ENCODE data around the gene BTN2A1. TPM values are rescaled to one million over a fixed set of nuclear protein-coding genes. Genes with fewer than 3 reads are reported as not detected.

Gene BTN2A1
- total RNA-seq, 4 donors from 2014 or later: 6.2 to 9.7 (median 8.1) TPM

DNA sequence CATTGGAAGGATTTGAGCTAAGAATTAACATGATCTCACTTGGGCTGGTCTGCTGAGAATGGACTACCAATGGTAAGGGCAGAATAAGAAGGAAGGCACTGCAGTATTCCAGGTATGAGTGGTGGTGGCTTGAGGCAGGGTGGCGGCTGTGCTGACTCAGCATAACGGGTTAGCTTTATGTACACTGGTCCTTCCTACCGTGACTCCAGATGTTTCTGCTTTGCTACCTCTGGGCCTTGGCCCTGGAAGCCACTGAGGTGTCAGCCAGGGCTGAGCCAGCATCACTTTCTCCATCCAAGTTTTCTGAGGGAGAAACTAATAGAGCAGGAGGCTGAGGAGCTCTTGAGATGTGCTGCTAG is 30.3 kb upstream of the BTN2A1 start:
- Histone ChIP-seq H3K4me3 (no peak overlapping the region), H3K36me3 (peaks cover 0 to 15% of the 10 kb centered on the region in 2 donors), H3K9me3 (no peaks in the 10 kb centered on the region), H3K27ac (no peak overlapping the region), H3K27me3 (no peaks in the 10 kb centered on the region), H3K4me1 (peaks cover 0 to 10% of the 10 kb centered on the region in 2 donors)
- TF ChIP-seq, protein P1, sequence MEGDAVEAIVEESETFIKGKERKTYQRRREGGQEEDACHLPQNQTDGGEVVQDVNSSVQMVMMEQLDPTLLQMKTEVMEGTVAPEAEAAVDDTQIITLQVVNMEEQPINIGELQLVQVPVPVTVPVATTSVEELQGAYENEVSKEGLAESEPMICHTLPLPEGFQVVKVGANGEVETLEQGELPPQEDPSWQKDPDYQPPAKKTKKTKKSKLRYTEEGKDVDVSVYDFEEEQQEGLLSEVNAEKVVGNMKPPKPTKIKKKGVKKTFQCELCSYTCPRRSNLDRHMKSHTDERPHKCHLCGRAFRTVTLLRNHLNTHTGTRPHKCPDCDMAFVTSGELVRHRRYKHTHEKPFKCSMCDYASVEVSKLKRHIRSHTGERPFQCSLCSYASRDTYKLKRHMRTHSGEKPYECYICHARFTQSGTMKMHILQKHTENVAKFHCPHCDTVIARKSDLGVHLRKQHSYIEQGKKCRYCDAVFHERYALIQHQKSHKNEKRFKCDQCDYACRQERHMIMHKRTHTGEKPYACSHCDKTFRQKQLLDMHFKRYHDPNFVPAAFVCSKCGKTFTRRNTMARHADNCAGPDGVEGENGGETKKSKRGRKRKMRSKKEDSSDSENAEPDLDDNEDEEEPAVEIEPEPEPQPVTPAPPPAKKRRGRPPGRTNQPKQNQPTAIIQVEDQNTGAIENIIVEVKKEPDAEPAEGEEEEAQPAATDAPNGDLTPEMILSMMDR (IDR thresholded peaks at IDR 0.05 in 4 of 5, conservative IDR thresholded peaks at IDR 0.05 in 1 of 5): no peak
- no peak for TF ChIP-seq POLR2A (IDR thresholded peaks at IDR 0.05)
- intact Hi-C loops (cut with DNase I; ENCODE audit: low total_unique reads): no loop called here
- no peak for DNase-seq
- ATAC-seq: no peak
- in situ Hi-C loops (cut with MboI; ENCODE audit: low sequenced_read_pairs in 4 of 4): no loop called here

- DNase-seq (no peak), ATAC-seq (no peak)
- no peak for TF ChIP-seq POLR2A (IDR thresholded peaks at IDR 0.05)
- TF ChIP-seq, protein P1 (IDR thresholded peaks at IDR 0.05 in 4 of 5, conservative IDR thresholded peaks at IDR 0.05 in 1 of 5): no peak
- no peak overlapping the region for H3K4me3 ChIP-seq
- H3K4me1 ChIP-seq: peaks cover 0 to 9% of the 10 kb centered on the region in 2 donors
- peaks cover 0 to 15% of the 10 kb centered on the region in 2 donors for H3K36me3 ChIP-seq
- no peaks in the 10 kb centered on the region for H3K27me3 ChIP-seq
- H3K27ac ChIP-seq: no peak overlapping the region
- intact Hi-C loops (cut with DNase I; ENCODE audit: low total_unique reads) (no loop called here), in situ Hi-C loops (cut with MboI; ENCODE audit: low sequenced_read_pairs in 4 of 4) (no loop called here)
- no peaks in the 10 kb centered on the region for H3K9me3 ChIP-seq
Observed at GRCh38 chr6:26428206-26428605, 29.5 kb upstream of the BTN2A1 start.

DNA sequence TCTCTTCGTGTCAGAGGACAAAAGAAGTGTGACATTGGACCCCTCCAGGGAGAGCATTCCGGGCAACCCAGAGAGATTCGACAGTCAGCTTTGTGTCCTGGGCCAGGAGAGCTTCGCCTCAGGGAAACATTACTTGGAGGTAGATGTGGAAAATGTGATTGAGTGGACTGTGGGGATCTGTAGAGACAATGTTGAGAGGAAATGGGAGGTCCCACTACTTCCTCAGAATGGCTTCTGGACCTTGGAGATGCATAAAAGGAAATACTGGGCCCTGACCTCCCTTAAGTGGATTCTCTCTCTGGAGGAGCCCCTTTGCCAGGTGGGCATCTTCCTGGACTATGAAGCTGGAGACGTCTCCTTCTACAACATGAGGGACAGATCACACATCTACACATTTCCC is 27.0 kb upstream of the BTN2A1 start:
- H3K36me3 ChIP-seq: peaks cover 0 to 15% of the 10 kb centered on the region in 2 donors
- ATAC-seq (no peak), DNase-seq (no peak)
- no peak overlapping the region for H3K4me3 ChIP-seq
- TF ChIP-seq POLR2A (IDR thresholded peaks at IDR 0.05): no peak
- TF ChIP-seq, protein P1 (IDR thresholded peaks at IDR 0.05 in 4 of 5, conservative IDR thresholded peaks at IDR 0.05 in 1 of 5): no peak
- H3K27ac ChIP-seq: no peak overlapping the region
- H3K9me3 ChIP-seq: no peaks in the 10 kb centered on the region
- in situ Hi-C loops (cut with MboI; ENCODE audit: low sequenced_read_pairs in 4 of 4) (no loop called here), intact Hi-C loops (cut with DNase I; ENCODE audit: low total_unique reads) (no loop called here)
- no peaks in the 10 kb centered on the region for H3K27me3 ChIP-seq
- H3K4me1 ChIP-seq: no peaks in the 10 kb centered on the region

GRCh38 chr6:26431258-26432172 is 26.2 kb upstream of the BTN2A1 start:
- Histone ChIP-seq H3K9me3 (no peaks in the 10 kb centered on the region), H3K4me1 (no peaks in the 10 kb centered on the region), H3K27me3 (no peaks in the 10 kb centered on the region), H3K27ac (no peak overlapping the region), H3K36me3 (peaks cover 0 to 15% of the 10 kb centered on the region in 2 donors), H3K4me3 (no peak overlapping the region)
- in situ Hi-C loops (cut with MboI; ENCODE audit: low sequenced_read_pairs in 4 of 4) (no loop called here), intact Hi-C loops (cut with DNase I; ENCODE audit: low total_unique reads) (no loop called here)
- DNase-seq (peak in 1 of 2 donors; percentile 35), ATAC-seq (peak in 1 of 2 donors; percentile 41)
- TF ChIP-seq, protein P1 (IDR thresholded peaks at IDR 0.05 in 4 of 5, conservative IDR thresholded peaks at IDR 0.05 in 1 of 5): no peak
- TF ChIP-seq POLR2A (IDR thresholded peaks at IDR 0.05): no peak
